ENCODE measurements around the gene TMEM140.

GRCh38 chr7:135192914-135193536 is 45.2 kb downstream of the TMEM140 start:
- no peak for TF ChIP-seq POLR2A (IDR thresholded peaks at IDR 0.05)
- TF ChIP-seq CTCF (IDR thresholded peaks at IDR 0.05): no peak

All from gastroesophageal sphincter (tissue), 3 donors.